SU-DHL-6 (cell line): Measurements from ENCODE around the gene LCORL.

Source experiments
- H2AFZ ChIP-seq: fragments of 200-600 bp; sonication (generic); 2 replicates; pipeline ENCODE4 v1.6.1; 2014; ENCODE audit warnings: low read depth, mild to moderate bottlenecking, moderate library complexity, mixed read lengths, antibody characterized with exemption, low read length; ENCODE audit not compliant: severe bottlenecking
- H3F3A ChIP-seq: fragments of 200-600 bp; shearing (Covaris generic); 2 replicates; pipeline ENCODE4 v1.6.0; 2016; ENCODE audit warnings: antibody characterized with exemption, mild to moderate bottlenecking; ENCODE audit not compliant: insufficient read depth
- H3K27ac ChIP-seq: fragments of 200-600 bp; sonication (generic); 2 replicates; pipeline ENCODE4 v1.5.1; 2016; ENCODE audit warnings: low read depth, mild to moderate bottlenecking, low read length, moderate library complexity, mixed read lengths
- H3K27me3 ChIP-seq: fragments of 200-600 bp; sonication (generic), shearing (Covaris generic); 2 replicates; pipeline ENCODE4 v1.6.0; 2014; ENCODE audit warnings: mild to moderate bottlenecking, low read length
- H3K36me3 ChIP-seq: fragments of 200-600 bp; sonication (generic); 2 replicates; pipeline ENCODE4 v1.6.1; 2014; ENCODE audit warnings: mild to moderate bottlenecking, low read length, mixed read lengths
- H3K4me2 ChIP-seq: fragments of 300-600, 200-600 bp; shearing (Covaris generic), sonication (generic); 2 replicates; pipeline ENCODE4 v1.6.0; 2014; ENCODE audit warnings: low read length, low read depth, mild to moderate bottlenecking; ENCODE audit not compliant: poor library complexity, severe bottlenecking
- H3K4me3 ChIP-seq: fragments of 200-600 bp; sonication (generic); 2 replicates; pipeline ENCODE4 v1.5.1; 2014; ENCODE audit warnings: antibody characterized with exemption, low read length, mild to moderate bottlenecking, mixed read lengths; ENCODE audit not compliant: insufficient read depth, poor library complexity, severe bottlenecking
- H3K79me2 ChIP-seq: fragments of 200-600 bp; sonication (generic); 2 replicates; pipeline ENCODE4 v1.6.1; 2014; ENCODE audit warnings: mild to moderate bottlenecking, low read length, moderate library complexity; ENCODE audit not compliant: insufficient read depth
- H3K9ac ChIP-seq: fragments of 200-600 bp; sonication (generic); 2 replicates; pipeline ENCODE4 v1.7.0; 2014; ENCODE audit warnings: mild to moderate bottlenecking, low read length
- H3K9me2 ChIP-seq: fragments of 200-600 bp; sonication (generic); replicated peaks from 2 replicates; pipeline ENCODE4 v1.6.1; 2014; ENCODE audit warnings: low read length; ENCODE audit not compliant: insufficient read depth
- H3K9me3 ChIP-seq: fragments of 200-600 bp; sonication (generic); 2 replicates; pipeline ENCODE4 v1.6.1; 2014; ENCODE audit warnings: low read length, mixed read lengths; ENCODE audit not compliant: insufficient read depth
- H4K20me1 ChIP-seq: fragments of 200-600 bp; sonication (generic); 2 replicates; pipeline ENCODE4 v1.6.1; 2014; ENCODE audit warnings: low read depth, mild to moderate bottlenecking, antibody characterized with exemption, low read length, moderate library complexity, mixed read lengths
- EZH2phosphoT487 ChIP-seq: fragments of 200-600 bp; sonication (generic), shearing (Covaris generic); conservative IDR thresholded peaks from 2 replicates; pipeline ENCODE4 v1.6.1; 2018; ENCODE audit warnings: mild to moderate bottlenecking, antibody characterized with exemption, low read length, moderate library complexity, mixed read lengths
- TF ChIP-seq, protein P1 (sequence below): fragments of 200-600 bp; sonication (generic); IDR thresholded peaks from one replicate; pipeline ENCODE4 v1.5.1; 2017; ENCODE audit warnings: antibody characterized with exemption, mild to moderate bottlenecking, low read length, moderate library complexity; ENCODE audit not compliant: insufficient read depth, poor library complexity, severe bottlenecking

LCORL gene

GRCh38 chr4:18034099-18034498 is 12.5 kb upstream of the LCORL start:
- H3K9me2 ChIP-seq, result no peaks in the 10 kb centered on the region
- H3K4me2 ChIP-seq, result no peak overlapping the region
- no peaks in the 10 kb centered on the region for H3K36me3 ChIP-seq
- H2AFZ ChIP-seq, result no peak overlapping the region
- H3K4me3 ChIP-seq, result no peak overlapping the region
- no peak overlapping the region for H3K9ac ChIP-seq
- TF ChIP-seq, protein P1, sequence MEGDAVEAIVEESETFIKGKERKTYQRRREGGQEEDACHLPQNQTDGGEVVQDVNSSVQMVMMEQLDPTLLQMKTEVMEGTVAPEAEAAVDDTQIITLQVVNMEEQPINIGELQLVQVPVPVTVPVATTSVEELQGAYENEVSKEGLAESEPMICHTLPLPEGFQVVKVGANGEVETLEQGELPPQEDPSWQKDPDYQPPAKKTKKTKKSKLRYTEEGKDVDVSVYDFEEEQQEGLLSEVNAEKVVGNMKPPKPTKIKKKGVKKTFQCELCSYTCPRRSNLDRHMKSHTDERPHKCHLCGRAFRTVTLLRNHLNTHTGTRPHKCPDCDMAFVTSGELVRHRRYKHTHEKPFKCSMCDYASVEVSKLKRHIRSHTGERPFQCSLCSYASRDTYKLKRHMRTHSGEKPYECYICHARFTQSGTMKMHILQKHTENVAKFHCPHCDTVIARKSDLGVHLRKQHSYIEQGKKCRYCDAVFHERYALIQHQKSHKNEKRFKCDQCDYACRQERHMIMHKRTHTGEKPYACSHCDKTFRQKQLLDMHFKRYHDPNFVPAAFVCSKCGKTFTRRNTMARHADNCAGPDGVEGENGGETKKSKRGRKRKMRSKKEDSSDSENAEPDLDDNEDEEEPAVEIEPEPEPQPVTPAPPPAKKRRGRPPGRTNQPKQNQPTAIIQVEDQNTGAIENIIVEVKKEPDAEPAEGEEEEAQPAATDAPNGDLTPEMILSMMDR, result no peak
- no peak for TF ChIP-seq EZH2phosphoT487
- no peaks in the 10 kb centered on the region for H3K9me3 ChIP-seq
- H3F3A ChIP-seq, result no peaks in the 10 kb centered on the region
- no peaks in the 10 kb centered on the region for H3K27me3 ChIP-seq
- no peaks in the 10 kb centered on the region for H4K20me1 ChIP-seq
- no peaks in the 10 kb centered on the region for H3K79me2 ChIP-seq
- H3K27ac ChIP-seq, result no peak overlapping the region

- Histone ChIP-seq H3F3A (no peaks in the 10 kb centered on the region), H3K79me2 (no peaks in the 10 kb centered on the region), H3K9me2 (no peaks in the 10 kb centered on the region), H4K20me1 (no peaks in the 10 kb centered on the region), H2AFZ (no peak overlapping the region), H3K27me3 (no peaks in the 10 kb centered on the region), H3K27ac (no peak overlapping the region), H3K4me3 (no peak overlapping the region), H3K9ac (no peak overlapping the region), H3K4me2 (no peak overlapping the region), H3K36me3 (no peaks in the 10 kb centered on the region), H3K9me3 (no peaks in the 10 kb centered on the region)
- no peak for TF ChIP-seq EZH2phosphoT487
- TF ChIP-seq, protein P1, result no peak
Observed at GRCh38 chr4:18033111-18034085, 11.8 kb upstream of the LCORL start.

- H3K9me2 ChIP-seq, result no peaks in the 10 kb centered on the region
- H3K27me3 ChIP-seq, result no peaks in the 10 kb centered on the region
- H3K79me2 ChIP-seq, result peaks cover 5% of the 10 kb centered on the region
- H3K4me2 ChIP-seq, result no peak overlapping the region
- H3K36me3 ChIP-seq, result no peaks in the 10 kb centered on the region
- no peak overlapping the region for H3K9ac ChIP-seq
- peaks cover 3% of the 10 kb centered on the region; the same call in 1 of the 2 replicates for H4K20me1 ChIP-seq
- no peaks in the 10 kb centered on the region for H3F3A ChIP-seq
- no peak overlapping the region for H3K27ac ChIP-seq
- TF ChIP-seq EZH2phosphoT487, result no peak
- TF ChIP-seq, protein P1, result no peak
- no peaks in the 10 kb centered on the region for H3K9me3 ChIP-seq
- H2AFZ ChIP-seq, result no peak overlapping the region
- H3K4me3 ChIP-seq, result no peak overlapping the region
Observed at GRCh38 chr4:18025288-18025687, 3.7 kb upstream of the LCORL start.
